ENCODE data around the gene SOX18.
"Not testable (repeated sequence)": the region's sequence is repeated elsewhere in the genome, so short reads cannot be mapped to it uniquely, and the experiment has no call there.

Gene SOX18

GRCh38 chr20:64049060-64049877 lies at the start of gene SOX18:
TSS of gene SOX18 (minus strand) at chr20:64049639. CDS start at chr20:64049516, 123 bp downstream.
- no peak for DNase-seq

DNA sequence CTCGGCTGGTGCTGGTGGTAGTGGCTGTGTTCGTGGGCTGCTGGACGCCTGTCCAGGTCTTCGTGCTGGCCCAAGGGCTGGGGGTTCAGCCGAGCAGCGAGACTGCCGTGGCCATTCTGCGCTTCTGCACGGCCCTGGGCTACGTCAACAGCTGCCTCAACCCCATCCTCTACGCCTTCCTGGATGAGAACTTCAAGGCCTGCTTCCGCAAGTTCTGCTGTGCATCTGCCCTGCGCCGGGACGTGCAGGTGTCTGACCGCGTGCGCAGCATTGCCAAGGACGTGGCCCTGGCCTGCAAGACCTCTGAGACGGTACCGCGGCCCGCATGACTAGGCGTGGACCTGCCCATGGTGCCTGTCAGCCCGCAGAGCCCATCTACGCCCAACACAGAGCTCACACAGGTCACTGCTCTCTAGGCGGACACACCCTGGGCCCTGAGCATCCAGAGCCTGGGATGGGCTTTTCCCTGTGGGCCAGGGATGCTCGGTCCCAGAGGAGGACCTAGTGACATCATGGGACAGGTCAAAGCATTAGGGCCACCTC lies 49.1 kb upstream of the SOX18 start:
- DNase-seq, result no peak

DNA sequence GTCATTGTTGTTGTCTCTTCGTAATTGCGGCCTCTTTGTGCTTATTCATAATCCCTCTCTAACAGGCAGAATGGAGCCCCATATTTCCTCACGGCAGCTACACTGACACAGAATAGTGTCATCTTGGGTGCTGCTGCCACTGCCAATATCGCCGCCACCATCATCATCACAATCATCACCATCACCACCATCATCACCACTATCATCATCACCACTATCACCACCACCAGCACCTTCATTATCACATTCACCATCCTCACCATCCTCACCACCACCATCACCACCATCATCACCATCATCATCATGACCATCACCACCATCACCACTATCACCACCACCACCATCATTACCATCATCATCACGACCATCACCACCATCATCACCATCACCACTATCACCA lies 47.1 kb upstream of the SOX18 start:
- DNase-seq, result no peak

GRCh38 chr20:64095927-64096326 lies 46.5 kb upstream of the SOX18 start:
- no peak for DNase-seq

GRCh38 chr20:64095455-64095854 lies 46.0 kb upstream of the SOX18 start:
- no peak for DNase-seq

GRCh38 chr20:64093013-64093503 lies 43.6 kb upstream of the SOX18 start:
- no peak for DNase-seq

- no peak for DNase-seq
These were observed 43.0 kb upstream of the SOX18 start for GRCh38 chr20:64092258-64093012.

DNA sequence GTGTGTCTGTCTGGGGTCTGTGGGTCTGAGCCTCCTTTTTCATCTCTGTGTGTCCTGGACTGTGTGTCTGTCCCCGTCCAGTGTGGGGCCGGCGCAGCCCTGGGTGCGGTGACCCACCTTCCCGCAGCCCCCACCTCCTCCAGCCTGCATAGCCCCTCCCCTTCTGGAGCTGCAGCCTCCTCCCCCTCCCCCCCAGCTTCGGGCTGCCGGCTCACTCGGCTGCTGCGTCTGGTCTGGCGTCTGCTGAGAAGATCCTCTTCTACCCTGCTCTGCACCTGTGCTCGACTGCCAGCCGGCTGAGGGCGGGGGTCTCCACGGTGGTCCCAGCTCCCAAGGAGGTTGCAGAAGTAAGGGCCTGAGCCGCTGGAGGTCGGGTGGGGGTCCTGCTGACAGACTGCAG lies 42.3 kb upstream of the SOX18 start:
- DNase-seq, result no peak

GRCh38 chr20:64091340-64091739 lies 41.9 kb upstream of the SOX18 start:
- DNase-seq, result no peak

- DNase-seq, result no peak
These were observed 40.7 kb upstream of the SOX18 start for GRCh38 chr20:64090165-64090564.

- DNase-seq, result not testable (repeated sequence)
These were observed 39.1 kb upstream of the SOX18 start for GRCh38 chr20:64088586-64088985.

DNA sequence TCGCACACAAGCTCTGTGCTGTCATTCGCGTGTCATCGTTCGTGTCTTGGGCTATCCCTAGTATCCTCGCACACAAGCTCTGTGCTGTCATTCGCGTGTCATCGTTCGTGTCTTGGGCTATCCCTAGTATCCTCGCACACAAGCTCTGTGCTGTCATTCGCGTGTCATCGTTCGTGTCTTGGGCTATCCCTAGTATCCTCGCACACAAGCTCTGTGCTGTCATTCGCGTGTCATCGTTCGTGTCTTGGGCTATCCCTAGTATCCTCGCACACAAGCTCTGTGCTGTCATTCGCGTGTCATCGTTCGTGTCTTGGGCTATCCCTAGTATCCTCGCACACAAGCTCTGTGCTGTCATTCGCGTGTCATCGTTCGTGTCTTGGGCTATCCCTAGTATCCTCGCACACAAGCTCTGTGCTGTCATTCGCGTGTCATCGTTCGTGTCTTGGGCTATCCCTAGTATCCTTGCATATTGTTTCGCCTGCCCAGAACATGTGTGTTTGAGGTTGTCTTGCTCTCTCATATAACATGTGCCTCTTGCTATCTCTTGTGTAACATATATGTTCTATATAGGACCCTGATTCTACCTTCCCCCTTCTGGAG lies 37.9 kb upstream of the SOX18 start:
- not testable (repeated sequence) for DNase-seq

- DNase-seq, result no peak
These were observed 37.4 kb upstream of the SOX18 start for GRCh38 chr20:64086801-64087200.

GRCh38 chr20:64084685-64085152 lies 35.3 kb upstream of the SOX18 start:
- no peak for DNase-seq

DNA sequence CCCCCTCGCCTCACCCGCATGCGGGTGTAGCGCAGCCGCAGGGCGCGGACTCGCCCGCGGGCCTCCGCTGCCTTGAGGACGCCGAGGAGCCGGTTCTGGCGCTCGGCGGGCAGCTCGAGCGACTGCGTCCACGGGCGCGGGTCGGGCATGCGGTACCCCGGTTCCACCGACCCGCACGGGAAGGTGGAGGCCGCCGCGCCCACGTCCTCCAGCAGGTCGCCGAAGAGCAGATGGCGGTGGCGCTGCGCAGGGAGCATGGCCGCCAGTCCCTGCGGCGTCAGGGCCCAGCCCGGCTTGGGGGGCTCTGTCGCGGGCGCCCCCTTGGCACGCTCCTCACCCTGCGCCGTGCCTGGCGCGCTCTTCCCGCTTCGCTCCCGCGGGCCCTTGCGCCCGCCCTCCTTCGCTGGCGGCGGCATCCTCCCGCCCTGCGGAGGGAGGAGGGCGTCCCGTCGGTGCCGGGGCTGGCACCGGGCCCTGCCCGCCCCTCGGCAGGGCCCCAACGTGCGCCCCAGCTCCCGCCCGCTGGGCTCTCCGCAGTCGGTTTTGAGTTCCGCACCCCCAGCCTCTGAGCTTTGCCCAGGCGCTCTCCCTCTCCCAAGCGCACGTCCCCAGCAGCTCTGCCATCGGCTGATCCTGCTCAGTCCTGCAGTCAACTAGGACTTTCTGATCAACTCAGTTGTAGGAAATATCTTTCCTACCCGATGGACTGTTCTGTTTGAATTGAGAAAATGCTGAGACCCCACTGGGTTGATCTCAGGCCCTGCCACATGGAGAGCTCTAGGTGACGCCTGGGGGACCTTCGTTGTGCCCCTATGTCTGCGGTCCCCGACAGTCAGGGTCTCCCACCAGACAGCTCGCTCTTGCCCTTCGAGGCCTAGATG lies 34.6 kb upstream of the SOX18 start, which contains the start of gene LKAAEAR1:
Gene LKAAEAR1, minus strand, starts transcription at position 595 of the 881 bp plus-strand sequence. Its CDS starts 179 bp downstream, at position 416.
- no peak for DNase-seq

- DNase-seq, result no peak
These were observed 34.0 kb upstream of the SOX18 start for GRCh38 chr20:64083378-64083803.

- DNase-seq, result no peak
These were observed 33.5 kb upstream of the SOX18 start for GRCh38 chr20:64082820-64083377.

DNA sequence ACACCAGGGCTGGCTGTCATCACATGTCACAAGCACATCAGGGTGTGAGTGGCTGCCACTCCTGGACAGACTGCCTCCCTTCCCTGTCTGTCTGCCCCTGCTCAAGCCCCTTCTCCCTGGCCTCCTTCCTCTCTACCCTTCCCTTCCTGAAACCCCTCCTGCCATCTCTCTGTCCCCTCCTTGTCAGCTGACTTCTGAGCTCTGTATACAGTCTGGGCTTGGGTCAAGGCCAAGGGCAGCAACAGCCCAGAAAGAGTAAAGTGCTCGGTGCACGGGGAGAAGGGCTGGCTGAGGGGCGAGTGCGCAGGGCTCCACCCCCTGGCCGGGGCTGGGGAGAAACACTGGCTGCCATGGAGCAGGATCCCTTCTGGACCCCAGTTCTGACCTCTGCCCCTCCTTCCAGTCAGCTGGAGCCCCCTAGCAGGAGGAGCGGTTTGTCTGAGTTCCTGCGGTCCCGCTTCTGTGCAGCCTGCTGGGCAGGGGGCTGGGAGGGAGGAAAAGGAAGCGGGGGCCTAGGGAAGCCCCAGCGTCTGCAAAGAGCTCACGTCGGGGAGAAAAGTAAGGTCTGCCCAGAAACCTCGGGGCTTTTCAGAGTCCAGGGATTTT lies 32.8 kb upstream of the SOX18 start:
- DNase-seq, result no peak

- no peak for DNase-seq
These were observed 32.2 kb upstream of the SOX18 start for GRCh38 chr20:64081624-64081964.

GRCh38 chr20:64080813-64081623 lies 31.6 kb upstream of the SOX18 start:
- DNase-seq, result no peak

Measured in NCI-H187 treated with DMSO at 0.1 percent for 48 hours (cell line).